GM12878 (cell line): ENCODE results near the gene HOXC13. TPM values are rescaled to one million over a fixed set of nuclear protein-coding genes. Genes with fewer than 3 reads are reported as not detected.

Experiments used
- ATAC-seq: fragments of 200-7000 bp; cut with Tn5 transposase; 3 replicates; pipeline ENCODE4 v1.9.1; 2020; ENCODE audit warnings: mild to moderate bottlenecking, moderate library complexity
- BruUV-seq: library from RNA; stranded (reverse); fragments of 400-500 nt; replicated peaks from 2 replicates; lab custom pipeline; 2021; lab: Mats Ljungman, UMichigan
- CTCF ChIA-PET: fragments of 300-600 bp; sonication (Branson Sonifier 250); formaldehyde crosslinking; extraction: SDS; loops from one replicate; lab custom pipeline; 2021; ENCODE audit warnings: inconsistent platforms; lab: Yijun Ruan, JAX
- POLR2A ChIA-PET: fragments of 350-600 bp; formaldehyde crosslinking; extraction: SDS; loops from one replicate; lab custom pipeline; 2021; ENCODE audit warnings: inconsistent platforms; lab: Charles Lee
- RAD21 ChIA-PET: fragments of 300-600 bp; sonication (Branson Sonifier 250); formaldehyde crosslinking; loops from one replicate; lab custom pipeline; 2023; ENCODE audit warnings: antibody characterized with exemption; ENCODE audit not compliant: unreplicated experiment; lab: Charles Lee
- SMC1A ChIA-PET: fragments of 300-600 bp; sonication (Branson Sonifier 250); formaldehyde crosslinking; loops from one replicate; lab custom pipeline; 2023; ENCODE audit not compliant: unreplicated experiment, uncharacterized antibody; lab: Charles Lee
- DNase-seq: peaks from one replicate; pipeline ENCODE4 v3.0.0-alpha.2; 2011; ENCODE audit warnings: low read depth, low spot score
- FAIRE-seq: peaks from 3 replicates; lab custom pipeline; 2011; peaks lifted over from hg19 to GRCh38; lab: Jason Lieb, UNC
- H2AFZ ChIP-seq: 2 replicates; pipeline ENCODE4 v1.6.0; 2011; ENCODE audit warnings: low read depth, low read length, control low read depth; ENCODE audit not compliant: control insufficient read depth
- H3K27ac ChIP-seq: 2 replicates; pipeline ENCODE4 v1.5.1; 2011; ENCODE audit warnings: control low read depth; ENCODE audit not compliant: control insufficient read depth, insufficient read depth
- H3K27me3 ChIP-seq, 2 experiments: replicated peaks in 1 of 2; 2 replicates each; pipeline versions ENCODE4 v1.6.0 to v1.6.1; 2011; ENCODE audit warnings: low read length in 1 of 2; ENCODE audit not compliant: control insufficient read depth in 2 of 2, insufficient read depth in 2 of 2
- H3K36me3 ChIP-seq, 2 experiments: 2 replicates each; pipeline ENCODE4 v1.5.1; 2011; ENCODE audit warnings: low read length in 1 of 2; ENCODE audit not compliant: control insufficient read depth in 2 of 2, insufficient read depth in 2 of 2
- H3K4me1 ChIP-seq: 2 replicates; pipeline ENCODE4 v1.6.1; 2011; ENCODE audit warnings: mild to moderate bottlenecking, low read length, moderate library complexity, mixed read lengths; ENCODE audit not compliant: control insufficient read depth, insufficient read depth
- H3K4me2 ChIP-seq: 2 replicates; pipeline ENCODE4 v1.6.0; 2011; ENCODE audit warnings: control low read depth; ENCODE audit not compliant: control insufficient read depth, insufficient read depth
- H3K4me3 ChIP-seq: fragments of 200-600 bp; sonication (generic); 2 replicates; pipeline ENCODE4 v1.5.1; 2016
- H3K79me2 ChIP-seq: 2 replicates; pipeline ENCODE4 v1.6.0; 2011; ENCODE audit warnings: low read length; ENCODE audit not compliant: control insufficient read depth, insufficient read depth
- H3K9ac ChIP-seq: 2 replicates; pipeline ENCODE4 v1.8.0; 2011; ENCODE audit warnings: low read length, control low read depth, mixed read lengths; ENCODE audit not compliant: control insufficient read depth, insufficient read depth
- H3K9me3 ChIP-seq: replicated peaks from 3 replicates; pipeline ENCODE4 v1.5.1; 2011; ENCODE audit warnings: mild to moderate bottlenecking, low read length; ENCODE audit not compliant: control insufficient read depth, insufficient read depth
- H4K20me1 ChIP-seq: 2 replicates; pipeline ENCODE4 v1.6.0; 2011; ENCODE audit not compliant: control insufficient read depth, insufficient read depth
- CBFB ChIP-seq: IDR thresholded peaks from 2 replicates; pipeline ENCODE4 v1.6.1; 2016; ENCODE audit warnings: antibody characterized with exemption, low read depth
- KLF5 ChIP-seq: fragments of 450-650 bp; IDR thresholded peaks from 2 replicates; pipeline ENCODE4 v1.6.1; 2014; ENCODE audit warnings: mild to moderate bottlenecking; ENCODE audit not compliant: partially characterized antibody
- STAT3 ChIP-seq: IDR thresholded peaks from 2 replicates; pipeline ENCODE4 v1.6.1; 2011; ENCODE audit warnings: low read depth, low read length, improper control_type of control experiment
- TCF3 ChIP-seq: IDR thresholded peaks from 2 replicates; pipeline ENCODE4 v1.6.1; 2012; ENCODE audit warnings: low read depth, mild to moderate bottlenecking, low read length, borderline replicate concordance; ENCODE audit not compliant: insufficient read depth
- YY1 ChIP-seq: IDR thresholded peaks from 2 replicates; pipeline ENCODE4 v1.6.1; 2011; ENCODE audit warnings: low read depth, mild to moderate bottlenecking, low read length
- WGBS: methylation state at CpG from one replicate; pipeline ENCODE4 v1.1.6; 2016; ENCODE audit warnings: low lambda C conversion rate; ENCODE audit not compliant: insufficient replicate concordance, insufficient coverage; ENCODE audit errors: missing lambda C conversion rate; 5-methylcytosine and 5-hydroxymethylcytosine counted together
- in situ Hi-C: fragments of 300-500 bp; cut with MboI; formaldehyde crosslinking; loops from 9 replicates; pipeline ENCODE4 v1.14.3; 2018; ENCODE audit warnings: mixed read lengths
- intact Hi-C: fragments of 100-400 bp; cut with micrococcal nuclease; formaldehyde crosslinking; loops from one replicate; pipeline ENCODE4 v1.14.2; 2022; ENCODE audit not compliant: unreplicated experiment
- polyA plus RNA-seq, 11 experiments: library from polyadenylated mRNA; depleted of rRNA in 4 of 11; unstranded in 6 of 11; stranded (reverse) in 5 of 11; fragments of >200 nt; fragmentation: Nextera tagmentation in 4 of 11; fragmentation: Illumina TruSeq in 1 of 11; extraction: Ambion mirVana in 4 of 11; extraction: Trizol in 1 of 11; gene quantifications; 1 replicate in 1 of 11; 2 replicates in 10 of 11; pipeline versions ENCODE4 v1.2.1 to v1.2.3, GENCODE V29; 2011 to 2016; ENCODE audit warnings: inconsistent platforms in 2 of 11, missing spikeins in 2 of 11, low read depth in 1 of 11
- total RNA-seq, 4 experiments: library from RNA; depleted of rRNA in 3 of 4; stranded (reverse); fragments of >200 nt in 3 of 4; fragmentation: Illumina TruSeq in 1 of 4; extraction: Trizol in 1 of 4; gene quantifications; 2 replicates each; pipeline versions ENCODE4 v1.2.1 to v1.2.3, GENCODE V29; 2013 to 2021

HOXC13 gene
- total and polyA plus RNA-seq, 10 of the 15 experiments (the other 5 are each of a cell fraction or from before 2014, with no cell fraction given), result not detected

DNA sequence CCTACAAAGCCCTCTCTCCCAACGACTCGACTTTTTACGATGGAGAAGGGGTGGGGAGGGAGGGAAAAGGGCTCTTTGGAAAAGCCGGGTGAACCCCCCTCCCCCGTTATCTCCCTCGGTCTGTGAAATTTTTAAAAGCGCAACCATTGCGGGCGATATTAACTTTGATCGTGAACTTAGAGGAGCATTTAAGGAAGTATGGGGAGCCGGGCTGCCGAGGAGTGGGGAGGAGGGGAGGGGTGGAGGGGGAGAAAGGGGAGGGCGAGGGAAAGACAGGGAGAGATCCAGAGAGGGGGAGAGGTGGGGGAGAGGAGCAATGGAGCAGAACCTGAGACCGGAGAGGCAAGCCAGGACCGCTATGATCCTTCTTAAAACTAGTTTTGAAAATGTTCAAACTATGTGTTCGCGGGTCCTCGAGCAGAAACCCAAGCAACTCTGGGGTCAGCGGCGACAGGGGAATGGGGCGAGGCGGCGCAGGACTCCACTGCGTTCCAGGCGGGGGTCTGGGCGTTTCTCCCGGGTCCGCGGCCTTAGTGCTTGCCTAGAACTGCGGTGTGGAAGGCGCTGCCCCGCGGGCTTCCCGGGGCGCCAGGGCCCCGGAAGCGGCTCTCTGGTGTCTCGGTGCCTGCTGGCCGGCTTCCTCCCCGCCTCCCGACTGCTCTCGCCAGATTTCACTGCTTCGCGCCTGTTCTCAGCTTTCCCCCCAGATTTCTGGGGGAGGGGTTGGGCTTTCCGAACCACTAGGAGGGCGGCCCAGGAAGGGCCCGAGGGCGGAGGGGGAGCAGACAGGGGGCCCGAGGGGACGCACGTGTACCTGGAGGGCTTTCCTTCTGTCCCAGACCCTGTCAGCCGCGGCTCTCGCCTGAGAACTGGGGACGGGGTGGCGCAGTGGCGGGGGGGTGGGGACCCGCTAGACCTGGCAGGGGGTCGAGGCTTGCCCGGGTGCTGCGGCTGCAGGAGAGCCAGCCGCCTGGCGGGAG lies 35.7 kb downstream of the HOXC13 start, which contains the start of gene HOTAIR:
Gene HOTAIR (minus strand): TSS at position 871 of the 980 bp plus-strand sequence.
- 45% methylated on average over 50 of the region's 63 CpGs for WGBS
- Histone ChIP-seq H3K9ac (no peak within 1 kb of the TSS), H3K36me3 (no peaks in the 10 kb centered on the region), H3K4me3 (peak within 1 kb of the TSS; percentile 34), H3K4me2 (peak within 1 kb of the TSS; percentile 67)
- no peak for FAIRE-seq
- no peak for TF ChIP-seq STAT3
- TF ChIP-seq, all 136 proteins: peak for 0
- SMC1A ChIA-PET, result no interaction called here
- no peak within 1 kb of the TSS for H3K27ac ChIP-seq
- ATAC-seq (peak; percentile 72), DNase-seq (no peak)
- POLR2A ChIA-PET, result no interaction called here
- intact Hi-C loops, result no loop called here
- H3K27me3 ChIP-seq, result peaks cover 23 to 34% of the 10 kb centered on the region in 2 experiments
- H3K79me2 ChIP-seq, result no peaks in the 10 kb centered on the region
- no peaks in the 10 kb centered on the region; the same call in 1 of the 3 replicates for H3K9me3 ChIP-seq
- BruUV-seq, result no TSS peak
- CTCF ChIA-PET, result no interaction called here
- H4K20me1 ChIP-seq, result no peaks in the 10 kb centered on the region
- in situ Hi-C loops, result no loop called here
- no peak within 1 kb of the TSS for H2AFZ ChIP-seq
- RAD21 ChIA-PET, result no interaction called here
- H3K4me1 ChIP-seq, result peaks cover 8% of the 10 kb centered on the region

DNA sequence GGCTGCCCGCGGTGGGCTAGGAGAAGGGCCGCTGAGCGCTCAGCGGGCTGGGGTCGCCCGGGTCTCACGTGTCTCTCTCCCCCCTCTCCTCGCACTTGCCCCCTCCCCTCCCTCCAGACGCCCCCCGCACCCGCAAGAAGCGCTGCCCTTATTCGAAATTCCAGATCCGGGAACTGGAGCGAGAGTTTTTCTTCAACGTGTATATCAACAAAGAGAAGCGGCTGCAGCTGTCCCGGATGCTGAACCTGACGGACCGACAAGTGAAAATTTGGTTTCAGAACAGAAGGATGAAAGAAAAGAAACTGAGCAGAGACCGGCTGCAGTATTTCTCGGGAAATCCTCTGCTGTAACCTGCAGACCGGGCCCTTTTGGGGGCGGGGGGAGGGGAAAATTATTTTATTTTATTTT lies 36.4 kb downstream of the HOXC13 start:
- ChIA-PET SMC1A (no interaction called here), POLR2A (no interaction called here), RAD21 (no interaction called here), CTCF (no interaction called here)
- ATAC-seq (no peak), DNase-seq (no peak), FAIRE-seq (no peak)
- H2AFZ ChIP-seq, result no peak overlapping the region
- no peaks in the 10 kb centered on the region for H3K36me3 ChIP-seq
- H3K27ac ChIP-seq, result no peak overlapping the region
- H3K79me2 ChIP-seq, result no peaks in the 10 kb centered on the region
- intact Hi-C loops, result no loop called here
- in situ Hi-C loops, result no loop called here
- no peaks in the 10 kb centered on the region for H4K20me1 ChIP-seq
- peak overlapping the region; percentile 67 for H3K4me2 ChIP-seq
- 24% methylated on average over 8 of the region's 25 CpGs for WGBS
- H3K27me3 ChIP-seq, result peaks cover 24 to 33% of the 10 kb centered on the region in 2 experiments
- no TSS peak for BruUV-seq
- no peak overlapping the region for H3K9ac ChIP-seq
- H3K4me1 ChIP-seq, result peaks cover 12% of the 10 kb centered on the region
- peak overlapping the region; percentile 34; the same call in 1 of the 2 replicates for H3K4me3 ChIP-seq
- H3K9me3 ChIP-seq, result no peaks in the 10 kb centered on the region; the same call in 1 of the 3 replicates
- TF ChIP-seq TCF3 (0 out of 2 replicates have a peak, but pooled peaks have one; percentile 21), YY1 (no peak), KLF5 (no peak), CBFB (no peak)
